GM12891 (cell line): ENCODE results near the gene MYO7B.

Experiments used
- POLR2A ChIP-seq: IDR thresholded peaks from 2 replicates; pipeline ENCODE4 v1.6.1; 2011; ENCODE audit warnings: low read depth, low read length, control low read depth
- POLR2AphosphoS5 ChIP-seq: IDR thresholded peaks from 2 replicates; pipeline ENCODE4 v1.6.1; 2011; ENCODE audit warnings: low read depth, low read length, control low read depth
- POU2F2 ChIP-seq: IDR thresholded peaks from 2 replicates; pipeline ENCODE4 v1.6.1; 2011; ENCODE audit warnings: low read depth, mild to moderate bottlenecking, control low read depth, low read length, moderate library complexity
- SPI1 ChIP-seq: IDR thresholded peaks from 2 replicates; pipeline ENCODE4 v1.6.1; 2011; ENCODE audit warnings: low read depth, low read length, control low read depth
- TAF1 ChIP-seq: IDR thresholded peaks from 2 replicates; pipeline ENCODE4 v1.6.1; 2011; ENCODE audit warnings: low read depth, low read length, control low read depth

GRCh38 chr2:127579231-127579630 lies 43.7 kb downstream of the MYO7B start:
- TF ChIP-seq POLR2AphosphoS5 (no peak), POLR2A (no peak), SPI1 (no peak), TAF1 (no peak), POU2F2 (no peak)
